GDM1 (cell line): ENCODE results near the gene ACTL10.

Experiments used
- DNase-seq: peaks from one replicate; lab custom pipeline; 2025; lab: John Stamatoyannopoulos, UW

The ACTL10 gene

GRCh38 chr20:33677991-33678702 is 11.4 kb downstream of the ACTL10 start:
- no peak for DNase-seq

- no peak for DNase-seq
Measured at GRCh38 chr20:33679758-33680485, 13.2 kb downstream of the ACTL10 start.

DNA sequence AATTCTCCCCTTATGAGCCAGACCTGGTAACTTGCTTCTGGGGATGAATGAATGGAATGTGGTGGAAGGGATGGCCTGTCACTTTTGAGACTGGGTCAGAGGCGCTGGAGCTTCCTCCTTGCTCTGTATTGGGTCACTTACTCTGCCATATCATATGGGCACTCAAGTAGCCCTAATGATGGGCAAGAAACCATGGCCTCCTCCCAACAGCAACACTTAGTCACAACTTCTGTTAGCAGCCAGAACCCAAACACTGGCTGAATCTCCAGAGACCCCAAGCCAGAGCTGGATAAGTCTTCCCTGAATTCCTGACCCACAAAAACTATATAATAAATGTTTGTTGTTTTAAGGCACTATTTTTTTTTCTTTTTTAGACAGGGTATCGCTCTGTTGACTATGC is 13.9 kb downstream of the ACTL10 start:
- DNase-seq: no peak

GRCh38 chr20:33681288-33681687 is 14.5 kb downstream of the ACTL10 start:
- no peak for DNase-seq

GRCh38 chr20:33681728-33682353 is 15.1 kb downstream of the ACTL10 start:
- no peak for DNase-seq

GRCh38 chr20:33684533-33685327 is 18.0 kb downstream of the ACTL10 start:
- DNase-seq: no peak

GRCh38 chr20:33685328-33686099 is 18.8 kb downstream of the ACTL10 start:
- no peak for DNase-seq

GRCh38 chr20:33686100-33686983 is 19.6 kb downstream of the ACTL10 start, which contains the start of gene E2F1:
TSS of gene E2F1 (minus strand) at chr20:33686385. CDS start at chr20:33686264, 121 bp downstream.
- peak; percentile 95 for DNase-seq

GRCh38 chr20:33686984-33687366 is 20.2 kb downstream of the ACTL10 start:
- no peak for DNase-seq

DNA sequence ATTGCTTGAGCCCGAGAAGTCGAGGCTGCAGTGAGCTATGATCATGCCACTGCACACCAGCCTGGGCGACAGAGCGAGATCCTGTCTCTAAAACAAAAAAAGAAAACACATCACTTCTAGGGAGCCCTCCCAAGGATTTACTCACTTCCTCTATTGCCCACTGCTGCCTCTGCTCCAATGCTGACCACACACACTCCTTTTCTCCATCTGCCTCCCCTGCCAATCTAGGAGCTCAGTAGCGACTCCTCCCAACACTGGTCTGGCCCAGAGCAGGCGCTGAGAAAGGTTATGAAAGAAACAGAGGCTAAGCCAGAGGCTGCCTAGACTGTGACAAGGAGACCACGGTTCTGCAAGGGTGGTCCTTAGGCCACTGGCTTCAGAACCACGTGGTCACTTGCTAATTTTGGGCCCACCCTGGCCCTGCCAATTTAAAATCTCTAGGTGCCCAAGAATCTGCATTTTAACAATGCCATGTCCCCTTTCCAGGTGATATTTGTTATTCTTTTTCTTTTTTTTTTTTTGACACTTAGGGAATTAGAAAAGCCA is 20.7 kb downstream of the ACTL10 start:
- no peak for DNase-seq

GRCh38 chr20:33687993-33688937 is 21.5 kb downstream of the ACTL10 start:
- DNase-seq: no peak

- no peak for DNase-seq
Measured at GRCh38 chr20:33688938-33689424, 22.2 kb downstream of the ACTL10 start.

DNA sequence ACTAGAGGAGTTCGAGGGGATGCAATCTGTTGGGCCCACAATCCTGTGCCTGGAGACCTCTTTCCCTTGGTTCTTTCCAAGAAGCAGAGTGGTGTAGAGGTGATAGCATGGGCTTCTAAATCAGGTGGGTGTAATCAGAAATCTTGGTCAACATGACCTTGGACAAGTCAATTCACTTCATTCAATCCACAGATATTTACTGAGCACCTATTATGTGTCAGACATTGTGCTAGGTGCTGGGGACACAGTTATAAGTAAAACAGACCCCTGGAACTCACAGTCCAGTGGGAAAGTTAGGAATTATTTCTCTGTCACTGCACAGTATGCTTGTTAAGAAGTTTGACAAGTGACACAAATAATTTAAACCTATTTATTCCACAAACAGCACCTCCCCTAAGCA is 22.8 kb downstream of the ACTL10 start:
- no peak for DNase-seq

- peak; percentile 48 for DNase-seq
Measured at GRCh38 chr20:33689973-33690372, 23.2 kb downstream of the ACTL10 start.

DNA sequence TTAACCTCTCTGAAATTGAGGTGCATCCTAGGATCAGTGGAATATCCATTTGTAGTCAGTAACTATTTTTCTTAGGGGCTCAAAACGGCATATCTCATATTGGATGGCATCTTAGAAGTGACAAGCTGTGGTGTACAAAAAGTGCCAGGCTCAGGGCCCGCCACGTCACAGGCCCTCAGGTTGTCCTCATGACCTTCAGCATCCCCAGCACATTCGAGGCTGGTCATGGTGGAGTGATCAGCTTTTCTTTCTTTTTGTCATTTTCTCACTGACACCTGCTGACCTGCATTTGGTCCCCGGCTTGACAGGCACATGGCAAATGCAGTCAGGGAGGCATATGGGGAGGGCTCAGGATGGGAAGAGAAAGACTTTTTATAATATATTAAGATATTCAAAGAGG is 26.5 kb downstream of the ACTL10 start:
- no peak for DNase-seq

GRCh38 chr20:33693741-33694638 is 27.2 kb downstream of the ACTL10 start:
- DNase-seq: no peak

DNA sequence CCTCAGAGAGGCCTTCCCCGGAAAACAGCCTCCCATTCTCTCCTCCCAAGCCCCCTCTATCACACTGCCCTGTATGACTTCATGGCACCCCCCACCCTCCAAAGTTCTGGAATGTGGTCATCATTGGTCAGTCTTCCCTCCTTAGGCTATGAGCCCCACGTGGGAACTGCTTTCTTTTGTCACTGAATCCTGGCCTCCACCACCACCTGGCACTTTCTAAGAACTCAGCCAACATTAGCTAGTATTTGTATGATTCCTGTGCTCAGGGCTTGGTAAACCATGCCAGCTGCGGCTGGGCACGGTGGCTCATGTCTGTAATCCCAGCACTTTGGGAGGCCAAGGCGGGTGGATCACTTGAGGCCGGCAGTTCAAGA is 27.9 kb downstream of the ACTL10 start:
- no peak for DNase-seq

- no peak for DNase-seq
Measured at GRCh38 chr20:33696448-33696847, 29.7 kb downstream of the ACTL10 start.
